K562 (cell line): ENCODE results near the gene GOLPH3L. TPM values are rescaled to one million over a fixed set of nuclear protein-coding genes. Genes with fewer than 3 reads are reported as not detected.

ENCODE experiments used
- CBFA2T2 ChIP-seq: fragments of 450-650 bp; conservative IDR thresholded peaks from 2 replicates; pipeline ENCODE4 v1.6.1; 2017; ENCODE audit warnings: mild to moderate bottlenecking
- ILK ChIP-seq: fragments of 450-650 bp; IDR thresholded peaks from 2 replicates; pipeline ENCODE4 v1.6.1; 2016; ENCODE audit warnings: missing genetic modification characterization, low read depth, mild to moderate bottlenecking, missing compliant biosample characterization, moderate library complexity, borderline replicate concordance
- LEF1 ChIP-seq: fragments of 450-650 bp; IDR thresholded peaks from 2 replicates; pipeline ENCODE4 v1.6.1; 2016; ENCODE audit warnings: mild to moderate bottlenecking
- MAX ChIP-seq: sonication (generic); formaldehyde crosslinking; IDR thresholded peaks from 2 replicates; pipeline ENCODE4 v1.9.0; 2022; ENCODE audit warnings: mild to moderate bottlenecking, missing genetic modification reagents
- MEF2D ChIP-seq: conservative IDR thresholded peaks from 2 replicates; pipeline ENCODE4 v1.6.1; 2016; ENCODE audit warnings: low read depth, missing genetic modification characterization, missing compliant biosample characterization
- PHF8 ChIP-seq: fragments of 200-600 bp; sonication (generic); IDR thresholded peaks from 2 replicates; pipeline ENCODE4 v1.6.1; 2012; ENCODE audit warnings: mixed run types, mild to moderate bottlenecking, inconsistent platforms, low read length, moderate library complexity, borderline replicate concordance
- POLR2AphosphoS5 ChIP-seq: IDR thresholded peaks from 2 replicates; pipeline ENCODE4 v1.6.1; 2011; ENCODE audit warnings: mild to moderate bottlenecking, low read depth, low read length, moderate library complexity; ENCODE audit not compliant: control insufficient read depth, insufficient read depth
- RAD51 ChIP-seq: fragments of 450-650 bp; IDR thresholded peaks from 2 replicates; pipeline ENCODE4 v1.7.1; 2016; ENCODE audit warnings: low read depth, mild to moderate bottlenecking, borderline replicate concordance
- RBM15 ChIP-seq: fragments of 200-400 bp; formaldehyde crosslinking; IDR thresholded peaks from 2 replicates; pipeline ENCODE4 v1.6.1; 2018; ENCODE audit warnings: mild to moderate bottlenecking, low read length, moderate library complexity; ENCODE audit not compliant: insufficient read depth
- RBM25 ChIP-seq: fragments of 200-400 bp; formaldehyde crosslinking; IDR thresholded peaks from 2 replicates; pipeline ENCODE4 v1.6.1; 2018; ENCODE audit warnings: low read length, low read depth, moderate library complexity; ENCODE audit not compliant: severe bottlenecking
- SETDB1 ChIP-seq: IDR thresholded peaks from one replicate; pipeline ENCODE4 v1.6.1; 2012; ENCODE audit warnings: low read length, control low read depth, inconsistent platforms
- STAT5B ChIP-seq: fragments of 250-450 bp; sonication (Bioruptor Pico); IDR thresholded peaks from 2 replicates; pipeline ENCODE4 v1.8.0; 2021; ENCODE audit warnings: mild to moderate bottlenecking, inconsistent platforms
- ZNF253 ChIP-seq: fragments of 250-450 bp; sonication (Bioruptor Pico); conservative IDR thresholded peaks from 2 replicates; pipeline ENCODE4 v1.6.1; 2021; ENCODE audit warnings: mild to moderate bottlenecking
- ZNF354B ChIP-seq: fragments of 250-450 bp; sonication (Bioruptor Pico); IDR thresholded peaks from 2 replicates; pipeline ENCODE4 v1.4.0; 2020
- ZNF583 ChIP-seq: fragments of 250-450 bp; sonication (Bioruptor Pico); IDR thresholded peaks from 2 replicates; pipeline ENCODE4 v1.4.0; 2020
- ZZZ3 ChIP-seq: fragments of 450-650 bp; IDR thresholded peaks from 2 replicates; pipeline ENCODE4 v1.6.1; 2016; ENCODE audit warnings: antibody characterized with exemption, mild to moderate bottlenecking, moderate library complexity
- polyA plus RNA-seq, 8 experiments: library from polyadenylated mRNA; depleted of rRNA in 4 of 8; stranded (reverse) in 5 of 8; unstranded in 3 of 8; fragments of >200 nt; fragmentation: Nextera tagmentation in 2 of 8; fragmentation: Illumina TruSeq in 1 of 8; extraction: Ambion mirVana in 2 of 8; extraction: Trizol in 1 of 8; gene quantifications; 2 replicates each; pipeline versions ENCODE4 v1.2.1 to v1.2.3, GENCODE V29; 2011 to 2014; ENCODE audit warnings: inconsistent platforms in 1 of 8, missing spikeins in 1 of 8
- total RNA-seq, 7 experiments: library from RNA; depleted of rRNA in 6 of 7; stranded (reverse); fragments of >200 nt in 6 of 7; fragmentation: Illumina TruSeq in 2 of 7; extraction: Trizol in 2 of 7; gene quantifications; 2 replicates each; pipeline versions ENCODE4 v1.2.1 to v1.2.3, GENCODE V29; 2011 to 2021; ENCODE audit warnings: low replicate concordance in 1 of 7
- TF ChIP-seq, protein P1 (sequence below): sonication (generic); formaldehyde crosslinking; IDR thresholded peaks from 2 replicates; pipeline ENCODE4 v1.8.1; 2023; ENCODE audit warnings: mild to moderate bottlenecking, missing genetic modification reagents
- TF ChIP-seq, protein P2 (sequence below): fragments of 250-450 bp; sonication (Bioruptor Pico); IDR thresholded peaks from 2 replicates; pipeline ENCODE4 v1.5.0; 2022; ENCODE audit warnings: mild to moderate bottlenecking
- TF ChIP-seq, protein P3 (sequence below): fragments of 450-650 bp; IDR thresholded peaks from 2 replicates; pipeline ENCODE4 v1.6.1; 2016; ENCODE audit warnings: borderline replicate concordance

The GOLPH3L gene
- total and polyA plus RNA-seq, 9 of the 15 experiments (the other 6 are each of a cell fraction or from before 2014, with no cell fraction given): 8.1 to 42.1 (median 21.6) TPM

- peak; percentile 92 for TF ChIP-seq CBFA2T2
- no peak for TF ChIP-seq ZZZ3
- TF ChIP-seq PHF8: no peak
- TF ChIP-seq, protein P1, sequence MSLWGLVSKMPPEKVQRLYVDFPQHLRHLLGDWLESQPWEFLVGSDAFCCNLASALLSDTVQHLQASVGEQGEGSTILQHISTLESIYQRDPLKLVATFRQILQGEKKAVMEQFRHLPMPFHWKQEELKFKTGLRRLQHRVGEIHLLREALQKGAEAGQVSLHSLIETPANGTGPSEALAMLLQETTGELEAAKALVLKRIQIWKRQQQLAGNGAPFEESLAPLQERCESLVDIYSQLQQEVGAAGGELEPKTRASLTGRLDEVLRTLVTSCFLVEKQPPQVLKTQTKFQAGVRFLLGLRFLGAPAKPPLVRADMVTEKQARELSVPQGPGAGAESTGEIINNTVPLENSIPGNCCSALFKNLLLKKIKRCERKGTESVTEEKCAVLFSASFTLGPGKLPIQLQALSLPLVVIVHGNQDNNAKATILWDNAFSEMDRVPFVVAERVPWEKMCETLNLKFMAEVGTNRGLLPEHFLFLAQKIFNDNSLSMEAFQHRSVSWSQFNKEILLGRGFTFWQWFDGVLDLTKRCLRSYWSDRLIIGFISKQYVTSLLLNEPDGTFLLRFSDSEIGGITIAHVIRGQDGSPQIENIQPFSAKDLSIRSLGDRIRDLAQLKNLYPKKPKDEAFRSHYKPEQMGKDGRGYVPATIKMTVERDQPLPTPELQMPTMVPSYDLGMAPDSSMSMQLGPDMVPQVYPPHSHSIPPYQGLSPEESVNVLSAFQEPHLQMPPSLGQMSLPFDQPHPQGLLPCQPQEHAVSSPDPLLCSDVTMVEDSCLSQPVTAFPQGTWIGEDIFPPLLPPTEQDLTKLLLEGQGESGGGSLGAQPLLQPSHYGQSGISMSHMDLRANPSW: no peak
- TF ChIP-seq STAT5B (CRISPR knock-in tag): no peak
- TF ChIP-seq ZNF253: no peak
- no peak for TF ChIP-seq RBM15
- no peak for TF ChIP-seq MAX (CRISPR knock-in tag)
- TF ChIP-seq, protein P2, sequence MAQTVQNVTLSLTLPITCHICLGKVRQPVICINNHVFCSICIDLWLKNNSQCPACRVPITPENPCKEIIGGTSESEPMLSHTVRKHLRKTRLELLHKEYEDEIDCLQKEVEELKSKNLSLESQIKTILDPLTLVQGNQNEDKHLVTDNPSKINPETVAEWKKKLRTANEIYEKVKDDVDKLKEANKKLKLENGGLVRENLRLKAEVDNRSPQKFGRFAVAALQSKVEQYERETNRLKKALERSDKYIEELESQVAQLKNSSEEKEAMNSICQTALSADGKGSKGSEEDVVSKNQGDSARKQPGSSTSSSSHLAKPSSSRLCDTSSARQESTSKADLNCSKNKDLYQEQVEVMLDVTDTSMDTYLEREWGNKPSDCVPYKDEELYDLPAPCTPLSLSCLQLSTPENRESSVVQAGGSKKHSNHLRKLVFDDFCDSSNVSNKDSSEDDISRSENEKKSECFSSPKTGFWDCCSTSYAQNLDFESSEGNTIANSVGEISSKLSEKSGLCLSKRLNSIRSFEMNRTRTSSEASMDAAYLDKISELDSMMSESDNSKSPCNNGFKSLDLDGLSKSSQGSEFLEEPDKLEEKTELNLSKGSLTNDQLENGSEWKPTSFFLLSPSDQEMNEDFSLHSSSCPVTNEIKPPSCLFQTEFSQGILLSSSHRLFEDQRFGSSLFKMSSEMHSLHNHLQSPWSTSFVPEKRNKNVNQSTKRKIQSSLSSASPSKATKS: no peak
- TF ChIP-seq POLR2AphosphoS5: peak; percentile 92
- 0 out of 2 replicates have a peak, but pooled peaks have one; percentile 11 for TF ChIP-seq MEF2D
- no peak for TF ChIP-seq ZNF583 (CRISPR knock-in tag)
- no peak for TF ChIP-seq ZNF354B (CRISPR knock-in tag)
- TF ChIP-seq RBM25: no peak
- TF ChIP-seq SETDB1: no peak
- TF ChIP-seq ILK (tag): no peak
- peak; percentile 34; the same call in 1 of the 2 replicates for TF ChIP-seq RAD51
- TF ChIP-seq, protein P3, sequence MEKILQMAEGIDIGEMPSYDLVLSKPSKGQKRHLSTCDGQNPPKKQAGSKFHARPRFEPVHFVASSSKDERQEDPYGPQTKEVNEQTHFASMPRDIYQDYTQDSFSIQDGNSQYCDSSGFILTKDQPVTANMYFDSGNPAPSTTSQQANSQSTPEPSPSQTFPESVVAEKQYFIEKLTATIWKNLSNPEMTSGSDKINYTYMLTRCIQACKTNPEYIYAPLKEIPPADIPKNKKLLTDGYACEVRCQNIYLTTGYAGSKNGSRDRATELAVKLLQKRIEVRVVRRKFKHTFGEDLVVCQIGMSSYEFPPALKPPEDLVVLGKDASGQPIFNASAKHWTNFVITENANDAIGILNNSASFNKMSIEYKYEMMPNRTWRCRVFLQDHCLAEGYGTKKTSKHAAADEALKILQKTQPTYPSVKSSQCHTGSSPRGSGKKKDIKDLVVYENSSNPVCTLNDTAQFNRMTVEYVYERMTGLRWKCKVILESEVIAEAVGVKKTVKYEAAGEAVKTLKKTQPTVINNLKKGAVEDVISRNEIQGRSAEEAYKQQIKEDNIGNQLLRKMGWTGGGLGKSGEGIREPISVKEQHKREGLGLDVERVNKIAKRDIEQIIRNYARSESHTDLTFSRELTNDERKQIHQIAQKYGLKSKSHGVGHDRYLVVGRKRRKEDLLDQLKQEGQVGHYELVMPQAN: no peak
- peak; percentile 86 for TF ChIP-seq LEF1
Observed at GRCh38 chr1:150619576-150620509, 77.1 kb downstream of the GOLPH3L start (continued).
